NT2/D1 (cell line): ENCODE data around the gene MAP2.

Experiments used
- DNase-seq: peaks from one replicate; pipeline ENCODE4 v3.0.0-alpha.2; 2011; ENCODE audit warnings: low read depth, low spot score
- H3K27me3 ChIP-seq: 2 replicates; pipeline ENCODE4 v1.6.0; 2011; ENCODE audit warnings: mild to moderate bottlenecking; ENCODE audit not compliant: insufficient read length, insufficient read depth
- H3K36me3 ChIP-seq: 2 replicates; pipeline ENCODE4 v1.6.1; 2011; ENCODE audit warnings: mild to moderate bottlenecking, low read length, mixed read lengths; ENCODE audit not compliant: insufficient read depth, insufficient read length
- H3K4me1 ChIP-seq: 2 replicates; pipeline ENCODE4 v1.5.1; 2011; ENCODE audit not compliant: insufficient read depth, insufficient read length
- H3K4me3 ChIP-seq: 2 replicates; pipeline ENCODE4 v1.5.1; 2011; ENCODE audit warnings: low read depth; ENCODE audit not compliant: insufficient read length
- H3K9ac ChIP-seq: 2 replicates; pipeline ENCODE4 v1.6.0; 2011; ENCODE audit warnings: low read depth; ENCODE audit not compliant: insufficient read length
- H3K9me3 ChIP-seq: 2 replicates; pipeline ENCODE4 v1.5.1; 2011; ENCODE audit warnings: mild to moderate bottlenecking, low read length; ENCODE audit not compliant: insufficient read depth
- SUZ12 ChIP-seq: IDR thresholded peaks from 2 replicates; pipeline ENCODE4 v1.6.1; 2011; ENCODE audit not compliant: insufficient read length, insufficient read depth; ENCODE audit errors: extremely low read depth
- YY1 ChIP-seq: IDR thresholded peaks from 2 replicates; pipeline ENCODE4 v1.6.1; 2011; ENCODE audit not compliant: insufficient read length, insufficient read depth
- ZNF274 ChIP-seq: IDR thresholded peaks from 2 replicates; pipeline ENCODE4 v1.6.1; 2011; ENCODE audit warnings: mild to moderate bottlenecking, low read depth, low read length

MAP2 gene

DNA sequence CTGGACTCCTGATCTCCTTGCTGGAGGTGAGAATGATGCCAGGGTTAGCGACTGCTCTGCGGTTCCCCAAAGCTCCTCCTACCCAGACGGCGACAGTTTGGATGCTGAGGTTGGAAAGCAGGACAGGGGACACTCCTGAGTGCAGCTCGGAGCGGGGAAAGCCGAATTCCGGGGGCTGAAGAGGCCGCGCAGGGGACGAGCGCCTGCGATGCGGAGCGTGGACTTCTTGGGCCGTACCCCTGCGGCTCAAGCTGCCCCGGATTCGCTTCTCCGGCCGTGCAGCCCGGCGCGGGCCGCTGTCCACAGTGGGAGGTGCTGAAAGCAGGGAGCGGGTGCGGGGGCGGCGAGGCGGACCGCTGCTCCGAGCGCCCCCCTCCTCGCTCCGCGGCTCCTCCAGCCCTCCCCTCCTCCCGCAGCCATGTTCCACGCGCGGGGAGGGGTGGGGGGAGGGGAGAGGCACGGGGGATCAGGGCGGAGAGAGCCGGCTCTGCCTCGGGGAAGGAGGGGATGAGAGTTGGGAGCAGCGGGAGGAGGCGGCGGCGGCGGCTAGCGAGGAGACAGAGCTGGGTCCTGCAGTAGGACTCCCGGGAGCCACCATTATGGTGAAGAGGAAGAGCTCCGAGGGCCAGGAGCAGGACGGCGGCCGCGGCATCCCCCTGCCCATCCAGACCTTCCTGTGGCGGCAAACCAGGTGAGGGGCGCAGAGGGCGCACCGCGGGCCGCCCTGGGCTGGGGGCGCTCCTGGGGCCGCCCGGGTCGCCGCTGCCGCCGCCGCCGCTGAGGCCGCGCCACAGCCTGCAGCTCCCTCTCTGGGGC is 347.8 kb downstream of the MAP2 start, which contains the start of gene UNC80:
TSS of gene UNC80 (plus strand) at position 359 of the 816 bp plus-strand sequence. CDS start at position 600, 241 bp downstream.
- Histone ChIP-seq H3K9ac (peak within 1 kb of the TSS; percentile 78), H3K4me1 (no peaks in the 10 kb centered on the region), H3K27me3 (peaks cover 13% of the 10 kb centered on the region)

DNA sequence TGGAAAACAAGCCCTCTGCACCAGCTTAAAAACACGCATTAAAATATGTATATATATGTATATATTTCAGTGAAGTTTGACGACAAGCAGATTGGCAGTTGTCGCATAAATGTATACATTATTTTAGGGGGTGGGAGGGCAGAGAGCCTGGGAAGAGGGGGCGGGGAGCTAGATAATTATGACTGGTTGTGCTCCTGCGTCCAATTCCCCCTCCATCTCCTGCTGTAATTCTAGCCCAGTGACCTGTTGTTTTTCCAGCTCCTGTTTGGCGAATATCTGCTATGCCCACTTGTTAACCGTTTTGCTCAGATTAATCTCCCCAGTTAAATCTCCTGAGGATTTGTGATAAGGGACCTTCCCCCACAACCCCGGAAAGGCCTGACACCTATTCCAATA is 348.4 kb downstream of the MAP2 start:
- H3K27me3 ChIP-seq = peaks cover 13% of the 10 kb centered on the region
- no peaks in the 10 kb centered on the region for H3K9me3 ChIP-seq
- no peaks in the 10 kb centered on the region for H3K4me1 ChIP-seq
- peak overlapping the region; percentile 78 for H3K9ac ChIP-seq
- peak overlapping the region; percentile 56 for H3K4me3 ChIP-seq
- no peak for DNase-seq
- no peak for TF ChIP-seq ZNF274
- TF ChIP-seq YY1 = no peak
- TF ChIP-seq SUZ12 = no peak
- no peaks in the 10 kb centered on the region for H3K36me3 ChIP-seq

More for the DNA sequence above, 347.8 kb downstream of the MAP2 start, which contains the start of gene UNC80:
- peak within 1 kb of the TSS; percentile 56 for H3K4me3 ChIP-seq
- H3K36me3 ChIP-seq = no peaks in the 10 kb centered on the region
- TF ChIP-seq ZNF274 (no peak), SUZ12 (no peak), YY1 (no peak)
- H3K9me3 ChIP-seq = no peaks in the 10 kb centered on the region
- DNase-seq = peak; percentile 58

DNA sequence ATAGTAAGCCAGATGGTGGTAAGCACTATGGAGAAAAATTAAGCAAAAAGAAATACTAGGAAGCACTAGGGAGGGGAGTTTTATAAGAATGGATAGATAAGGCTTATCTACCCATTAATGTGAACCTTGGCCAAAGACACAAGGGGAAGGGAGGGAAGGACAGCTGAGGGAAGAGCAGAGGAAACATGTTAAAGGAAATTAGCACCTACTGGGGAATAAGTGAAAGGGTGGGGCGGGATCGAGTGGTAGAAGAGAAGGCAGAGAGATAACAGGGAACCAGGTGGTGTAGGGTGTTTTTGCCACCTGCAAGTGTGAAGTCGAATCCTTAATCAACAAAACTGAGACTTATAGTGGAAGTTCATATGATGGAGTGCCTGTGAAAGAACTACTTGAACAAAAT is 349.5 kb downstream of the MAP2 start:
- Histone ChIP-seq H3K27me3 (peaks cover 13% of the 10 kb centered on the region), H3K4me3 (no peak overlapping the region), H3K4me1 (no peaks in the 10 kb centered on the region), H3K9ac (no peak overlapping the region), H3K9me3 (no peaks in the 10 kb centered on the region), H3K36me3 (no peaks in the 10 kb centered on the region)
- no peak for DNase-seq
- TF ChIP-seq SUZ12 = no peak
- TF ChIP-seq YY1 = no peak
- no peak for TF ChIP-seq ZNF274
